ENCODE data around the gene STK16.
A peak's percentile ranks its signal among the peaks of the same experiment; 100 is the strongest.

STK16 gene

DNA sequence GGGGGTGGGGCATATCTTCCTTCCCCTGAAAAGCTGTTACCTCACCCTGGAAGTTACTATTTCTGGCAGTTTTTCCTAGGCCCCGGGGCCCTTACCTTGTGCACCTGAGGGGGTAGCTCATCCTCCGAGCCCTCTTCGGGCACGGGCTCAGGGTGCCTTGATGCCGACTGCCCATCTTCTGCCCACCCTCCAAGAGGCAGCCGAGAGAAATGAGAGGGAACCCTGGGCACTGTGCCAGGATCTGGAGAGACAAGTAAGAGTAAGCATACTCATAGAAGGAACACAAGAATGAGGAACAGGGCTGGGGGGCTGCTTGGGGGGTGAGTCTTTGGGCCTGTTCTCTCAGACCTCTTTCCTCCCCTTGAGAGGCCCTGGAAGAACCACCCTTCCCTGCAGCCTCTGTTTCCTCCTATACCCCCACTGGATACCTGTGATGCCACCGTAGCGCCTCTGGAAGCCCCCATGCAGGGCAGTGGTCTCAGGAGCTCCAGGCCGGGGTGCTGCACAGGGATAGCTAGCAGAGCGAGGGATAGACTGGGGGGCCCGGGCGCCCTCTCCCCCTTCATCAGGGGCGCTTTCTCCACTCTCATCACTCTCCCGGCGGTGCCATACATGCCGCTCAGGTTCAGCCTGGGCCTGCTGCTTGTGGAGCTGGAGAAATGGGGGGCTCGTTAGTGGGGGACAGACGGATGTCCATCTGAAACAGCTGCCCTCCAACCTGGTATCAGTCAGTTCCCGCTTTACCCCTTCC is 24.5 kb upstream of the STK16 start:
- TF ChIP-seq, protein P1, sequence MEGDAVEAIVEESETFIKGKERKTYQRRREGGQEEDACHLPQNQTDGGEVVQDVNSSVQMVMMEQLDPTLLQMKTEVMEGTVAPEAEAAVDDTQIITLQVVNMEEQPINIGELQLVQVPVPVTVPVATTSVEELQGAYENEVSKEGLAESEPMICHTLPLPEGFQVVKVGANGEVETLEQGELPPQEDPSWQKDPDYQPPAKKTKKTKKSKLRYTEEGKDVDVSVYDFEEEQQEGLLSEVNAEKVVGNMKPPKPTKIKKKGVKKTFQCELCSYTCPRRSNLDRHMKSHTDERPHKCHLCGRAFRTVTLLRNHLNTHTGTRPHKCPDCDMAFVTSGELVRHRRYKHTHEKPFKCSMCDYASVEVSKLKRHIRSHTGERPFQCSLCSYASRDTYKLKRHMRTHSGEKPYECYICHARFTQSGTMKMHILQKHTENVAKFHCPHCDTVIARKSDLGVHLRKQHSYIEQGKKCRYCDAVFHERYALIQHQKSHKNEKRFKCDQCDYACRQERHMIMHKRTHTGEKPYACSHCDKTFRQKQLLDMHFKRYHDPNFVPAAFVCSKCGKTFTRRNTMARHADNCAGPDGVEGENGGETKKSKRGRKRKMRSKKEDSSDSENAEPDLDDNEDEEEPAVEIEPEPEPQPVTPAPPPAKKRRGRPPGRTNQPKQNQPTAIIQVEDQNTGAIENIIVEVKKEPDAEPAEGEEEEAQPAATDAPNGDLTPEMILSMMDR (conservative IDR thresholded peaks at IDR 0.05; ENCODE audit: control insufficient read depth, insufficient read depth, low read depth, low read length) = no peak
- no peak overlapping the region for H3K4me3 ChIP-seq (ENCODE audit: control insufficient read depth, low read depth, low read length)
- DNase-seq (ENCODE audit: low read depth) = no peak

DNA sequence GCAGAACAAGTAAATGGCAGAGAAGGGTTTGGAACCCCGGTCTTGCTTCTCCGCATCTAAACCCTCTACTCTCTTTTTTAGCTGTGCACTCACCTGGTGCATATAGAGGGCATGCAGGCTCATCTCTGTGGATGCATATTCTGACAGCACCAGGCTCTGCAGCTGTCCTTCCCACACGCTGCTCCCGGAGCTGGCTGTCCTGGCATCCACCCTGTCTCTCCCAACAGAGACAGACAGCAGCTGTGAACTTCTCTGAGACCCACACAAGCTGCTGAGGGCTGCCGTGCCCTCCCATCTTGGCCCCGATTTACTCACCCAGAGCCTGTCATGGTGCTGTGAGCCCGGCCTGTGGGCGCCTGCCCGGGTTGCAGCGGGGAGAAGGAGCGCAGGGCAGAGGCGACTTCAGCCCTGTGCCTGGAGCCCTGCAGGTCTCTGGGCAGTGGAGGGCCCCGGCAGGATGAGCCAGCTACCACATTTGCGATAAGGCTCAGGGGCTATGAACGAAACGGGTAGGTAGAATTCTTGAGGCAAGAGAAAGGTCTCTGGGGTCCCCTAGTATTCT is 23.2 kb upstream of the STK16 start:
- DNase-seq (ENCODE audit: low read depth) = no peak
- TF ChIP-seq, protein P1 (conservative IDR thresholded peaks at IDR 0.05; ENCODE audit: control insufficient read depth, insufficient read depth, low read depth, low read length) = no peak
- no peak overlapping the region for H3K4me3 ChIP-seq (ENCODE audit: control insufficient read depth, low read depth, low read length)

DNA sequence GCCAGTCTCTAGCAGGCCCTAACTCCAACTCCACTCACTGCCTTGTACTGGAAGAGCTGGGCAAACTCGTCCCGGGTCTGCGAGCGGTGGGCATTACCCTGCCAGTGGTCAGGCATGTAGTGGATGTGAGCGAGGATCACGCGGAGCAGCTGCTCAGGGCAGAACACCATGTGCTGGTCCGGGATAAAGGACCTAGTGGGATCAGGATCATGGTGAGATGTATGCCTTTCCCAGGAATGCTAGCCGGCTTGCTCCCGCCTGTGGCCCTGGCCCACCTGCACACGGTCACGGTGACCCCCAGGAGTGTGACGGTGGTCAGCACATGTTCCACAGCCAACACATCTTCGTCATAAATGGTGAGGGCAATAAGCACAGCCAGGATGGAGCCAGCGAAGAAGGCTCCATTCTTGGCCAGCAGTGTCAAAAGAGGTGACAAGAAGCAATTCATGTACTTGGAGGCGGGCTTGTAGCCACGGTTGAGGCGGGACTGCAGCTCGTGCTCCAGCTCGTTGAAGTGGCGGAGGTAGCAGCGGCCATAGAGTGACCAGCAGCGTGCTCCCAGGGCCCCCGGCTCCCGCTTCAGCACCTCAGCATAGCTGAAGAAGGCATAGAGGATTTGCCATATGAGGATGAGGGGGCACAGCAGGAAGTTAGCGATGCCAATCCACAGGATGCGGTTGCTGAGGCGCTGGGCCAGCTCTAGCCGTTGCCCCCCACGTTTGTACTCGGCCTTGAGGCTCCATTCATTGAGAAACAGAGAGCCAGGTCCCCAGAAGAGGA is 21.3 kb upstream of the STK16 start:
- no peak overlapping the region for H3K4me3 ChIP-seq (ENCODE audit: control insufficient read depth, low read depth, low read length)
- TF ChIP-seq, protein P1 (conservative IDR thresholded peaks at IDR 0.05; ENCODE audit: control insufficient read depth, insufficient read depth, low read depth, low read length) = no peak
- no peak for DNase-seq (ENCODE audit: low read depth)

DNA sequence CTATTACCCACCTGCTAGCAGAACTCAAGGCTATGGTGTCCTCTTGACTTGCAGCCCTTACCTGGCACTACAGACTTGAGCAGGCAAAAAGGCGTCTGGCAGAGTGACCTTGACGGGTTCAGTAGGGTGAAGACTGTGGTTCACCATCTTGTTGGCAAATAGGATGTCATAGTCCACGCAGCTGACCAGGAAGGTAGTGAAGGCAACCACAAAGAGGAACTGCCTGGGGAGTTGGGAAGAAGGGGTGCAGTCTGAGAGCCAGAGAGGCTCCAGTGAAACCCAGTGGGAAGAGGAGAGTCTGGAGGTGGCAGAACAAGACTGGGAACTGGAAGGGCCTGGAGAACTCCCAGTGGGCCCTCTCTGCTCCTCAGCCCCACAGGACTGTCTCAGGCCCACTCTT is 19.9 kb upstream of the STK16 start:
- no peak overlapping the region for H3K4me3 ChIP-seq (ENCODE audit: control insufficient read depth, low read depth, low read length)
- DNase-seq (ENCODE audit: low read depth) = no peak
- TF ChIP-seq, protein P1 (conservative IDR thresholded peaks at IDR 0.05; ENCODE audit: control insufficient read depth, insufficient read depth, low read depth, low read length) = no peak

GRCh38 chr2:219228041-219228910 is 17.0 kb upstream of the STK16 start:
- no peak for DNase-seq (ENCODE audit: low read depth)
- TF ChIP-seq, protein P1 (conservative IDR thresholded peaks at IDR 0.05; ENCODE audit: control insufficient read depth, insufficient read depth, low read depth, low read length) = no peak
- peak overlapping the region; percentile 97 for H3K4me3 ChIP-seq (ENCODE audit: control insufficient read depth, low read depth, low read length)

- H3K4me3 ChIP-seq (ENCODE audit: control insufficient read depth, low read depth, low read length) = peak overlapping the region; percentile 97
- TF ChIP-seq, protein P1 (conservative IDR thresholded peaks at IDR 0.05; ENCODE audit: control insufficient read depth, insufficient read depth, low read depth, low read length) = no peak
- no peak for DNase-seq (ENCODE audit: low read depth)
Observed at GRCh38 chr2:219228911-219229304, 16.4 kb upstream of the STK16 start.
